Fibroblast of lung (primary cell): ENCODE data around the gene SP140L.

Source experiments
- CTCF ChIP-seq, 2 donors: IDR thresholded peaks in 1 of 2; conservative IDR thresholded peaks in 1 of 2; 1 replicate in 1 of 2; 2 replicates in 1 of 2; pipeline ENCODE4 v1.5.1; 2011 to 2012; ENCODE audit warnings: low read length in 2 of 2, control low read depth in 1 of 2, inconsistent platforms in 1 of 2, low read depth in 1 of 2, mild to moderate bottlenecking in 1 of 2
- EZH2 ChIP-seq: IDR thresholded peaks from 2 replicates; pipeline ENCODE4 v1.5.1; 2012; ENCODE audit warnings: low read length, control low read depth, mild to moderate bottlenecking; ENCODE audit errors: missing control alignments

GRCh38 chr2:230318190-230319121, 8.5 kb upstream of the SP140L start:
- no peak for TF ChIP-seq EZH2
- no peak for TF ChIP-seq CTCF (conservative IDR thresholded peaks at IDR 0.05 in 1 of 2, IDR thresholded peaks at IDR 0.05 in 1 of 2; ENCODE audit: low read depth in 1 of 2, low read length in 2 of 2)
